ENCODE measurements around the gene KLK14.

The KLK14 gene

GRCh38 chr19:51125421-51126075 lies 42.9 kb upstream of the KLK14 start:
- no peak for DNase-seq (ENCODE audit: low read depth)
- H3K4me3 ChIP-seq (ENCODE audit: low read depth, low read length), result no peak overlapping the region
- TF ChIP-seq, protein P1, sequence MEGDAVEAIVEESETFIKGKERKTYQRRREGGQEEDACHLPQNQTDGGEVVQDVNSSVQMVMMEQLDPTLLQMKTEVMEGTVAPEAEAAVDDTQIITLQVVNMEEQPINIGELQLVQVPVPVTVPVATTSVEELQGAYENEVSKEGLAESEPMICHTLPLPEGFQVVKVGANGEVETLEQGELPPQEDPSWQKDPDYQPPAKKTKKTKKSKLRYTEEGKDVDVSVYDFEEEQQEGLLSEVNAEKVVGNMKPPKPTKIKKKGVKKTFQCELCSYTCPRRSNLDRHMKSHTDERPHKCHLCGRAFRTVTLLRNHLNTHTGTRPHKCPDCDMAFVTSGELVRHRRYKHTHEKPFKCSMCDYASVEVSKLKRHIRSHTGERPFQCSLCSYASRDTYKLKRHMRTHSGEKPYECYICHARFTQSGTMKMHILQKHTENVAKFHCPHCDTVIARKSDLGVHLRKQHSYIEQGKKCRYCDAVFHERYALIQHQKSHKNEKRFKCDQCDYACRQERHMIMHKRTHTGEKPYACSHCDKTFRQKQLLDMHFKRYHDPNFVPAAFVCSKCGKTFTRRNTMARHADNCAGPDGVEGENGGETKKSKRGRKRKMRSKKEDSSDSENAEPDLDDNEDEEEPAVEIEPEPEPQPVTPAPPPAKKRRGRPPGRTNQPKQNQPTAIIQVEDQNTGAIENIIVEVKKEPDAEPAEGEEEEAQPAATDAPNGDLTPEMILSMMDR (conservative IDR thresholded peaks at IDR 0.05; ENCODE audit: low read depth, low read length), result no peak

GRCh38 chr19:51124729-51125128 lies 42.0 kb upstream of the KLK14 start, which contains the start of gene SIGLEC9:
Gene SIGLEC9, plus strand, starts transcription at chr19:51124906. Its CDS starts 69 bp downstream, at chr19:51124975.
- H3K4me3 ChIP-seq (ENCODE audit: low read depth, low read length), result no peak within 1 kb of the TSS
- DNase-seq (ENCODE audit: low read depth), result peak; percentile 41
- TF ChIP-seq, protein P1 (conservative IDR thresholded peaks at IDR 0.05; ENCODE audit: low read depth, low read length), result no peak

- TF ChIP-seq, protein P1 (conservative IDR thresholded peaks at IDR 0.05; ENCODE audit: low read depth, low read length), result no peak
- no peak for DNase-seq (ENCODE audit: low read depth)
- no peak overlapping the region for H3K4me3 ChIP-seq (ENCODE audit: low read depth, low read length)
Measured at GRCh38 chr19:51124216-51124615, 41.5 kb upstream of the KLK14 start.

- DNase-seq (ENCODE audit: low read depth), result no peak
- no peak overlapping the region for H3K4me3 ChIP-seq (ENCODE audit: low read depth, low read length)
- TF ChIP-seq, protein P1 (conservative IDR thresholded peaks at IDR 0.05; ENCODE audit: low read depth, low read length), result no peak
Measured at GRCh38 chr19:51123802-51124201, 41.1 kb upstream of the KLK14 start.

DNA sequence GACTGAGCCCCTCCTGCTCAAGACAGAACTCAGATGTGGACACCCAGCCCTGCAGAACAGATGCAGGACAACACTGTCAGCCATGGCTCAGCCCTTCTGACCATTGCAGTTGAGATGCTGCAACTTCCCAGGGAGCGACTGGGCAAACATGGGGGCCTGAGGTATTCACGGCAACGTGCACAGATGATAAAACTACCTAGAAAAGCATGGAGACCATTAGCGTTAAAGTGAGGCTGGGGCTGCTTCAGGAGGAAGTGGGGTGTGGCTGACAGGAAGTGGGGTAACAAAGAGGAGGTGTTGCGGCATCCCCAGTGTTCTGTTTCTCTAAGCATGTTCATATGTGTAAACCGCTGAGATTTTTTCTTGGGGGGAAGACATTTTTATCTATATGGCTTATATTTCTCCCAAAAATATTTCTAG lies 40.7 kb upstream of the KLK14 start:
- no peak overlapping the region for H3K4me3 ChIP-seq (ENCODE audit: low read depth, low read length)
- DNase-seq (ENCODE audit: low read depth), result peak; percentile 26
- TF ChIP-seq, protein P1 (conservative IDR thresholded peaks at IDR 0.05; ENCODE audit: low read depth, low read length), result no peak

DNA sequence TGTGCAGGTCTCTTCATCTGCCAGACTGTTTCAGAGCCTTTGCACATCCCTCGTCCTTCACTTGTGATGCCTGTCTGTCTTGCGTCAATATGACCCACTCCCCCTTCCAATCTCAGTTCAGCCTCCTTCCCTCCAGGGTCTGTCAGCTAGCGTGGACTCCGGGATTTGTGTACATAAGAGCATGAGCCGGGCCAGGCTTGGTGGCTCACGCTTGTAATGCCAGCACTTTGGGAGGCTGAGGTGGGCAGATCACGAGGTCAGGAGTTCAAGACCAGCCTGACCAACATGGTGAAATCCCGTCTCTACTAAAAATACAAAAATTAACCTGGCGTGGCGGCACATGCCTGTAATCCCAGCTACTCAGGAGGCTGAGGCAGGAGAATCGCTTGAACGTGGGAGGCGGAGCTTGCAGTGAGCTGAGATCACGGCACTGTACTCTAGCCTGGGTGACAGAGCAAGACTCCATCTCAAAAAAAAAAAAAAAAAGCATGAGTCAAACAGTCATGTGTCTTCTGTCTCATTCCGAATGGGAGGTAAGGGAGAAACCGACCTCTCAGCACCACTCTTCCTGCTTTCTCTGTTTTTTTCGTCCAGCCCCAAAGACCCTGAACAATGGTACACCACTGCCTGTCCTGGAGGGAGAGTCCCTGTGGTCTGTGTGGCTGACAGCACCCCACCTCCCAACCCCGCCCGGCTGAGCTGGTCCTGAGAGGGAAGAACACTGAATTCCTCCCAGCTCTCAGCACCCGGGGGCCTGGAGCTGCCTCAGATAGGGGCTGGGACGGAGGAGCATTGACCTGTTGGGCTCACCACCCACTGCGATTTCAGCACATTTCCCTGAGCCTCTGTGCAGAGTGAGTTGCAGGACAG lies 39.7 kb upstream of the KLK14 start:
- no peak overlapping the region for H3K4me3 ChIP-seq (ENCODE audit: low read depth, low read length)
- TF ChIP-seq, protein P1 (conservative IDR thresholded peaks at IDR 0.05; ENCODE audit: low read depth, low read length), result no peak
- peak; percentile 80 for DNase-seq (ENCODE audit: low read depth)
